Panc1 (cell line): ENCODE results near the gene WDR77. TPM values are rescaled to one million over a fixed set of nuclear protein-coding genes. Genes with fewer than 3 reads are reported as not detected.

Experiments used
- ATAC-seq: fragments of 200-7000 bp; cut with Tn5 transposase; 2 replicates; pipeline ENCODE4 v1.9.1; 2020; ENCODE audit warnings: mild to moderate bottlenecking, moderate library complexity
- BruUV-seq: library from RNA; stranded (reverse); fragments of 400-500 nt; replicated peaks from 2 replicates; lab custom pipeline; 2021; lab: Mats Ljungman, UMichigan
- CTCF ChIA-PET: fragments of 300-600 bp; sonication (Branson Sonifier 250); formaldehyde crosslinking; loops from one replicate; lab custom pipeline; 2022; ENCODE audit warnings: antibody characterized with exemption; lab: Charles Lee
- POLR2A ChIA-PET: fragments of 300-600 bp; sonication (Branson Sonifier 250); formaldehyde crosslinking; loops from one replicate; lab custom pipeline; 2022; ENCODE audit warnings: antibody characterized with exemption; lab: Charles Lee
- DNase-seq: peaks from one replicate; pipeline ENCODE4 v3.0.0-alpha.2; 2010; ENCODE audit warnings: low read depth, low spot score
- H3K27ac ChIP-seq: 2 replicates; pipeline ENCODE4 v1.5.1; 2011; ENCODE audit warnings: mild to moderate bottlenecking, low read length, inconsistent platforms
- H3K27me3 ChIP-seq: fragments of 200-500 bp; sonication (Bioruptor generic); 2 replicates; pipeline ENCODE4 v1.6.0; 2014; ENCODE audit warnings: low read length, inconsistent platforms; ENCODE audit not compliant: control insufficient read depth, insufficient read depth
- H3K36me3 ChIP-seq: fragments of 200-500 bp; sonication (Bioruptor generic); 2 replicates; pipeline ENCODE4 v1.5.1; 2014; ENCODE audit warnings: inconsistent platforms, mild to moderate bottlenecking, low read length, moderate library complexity; ENCODE audit not compliant: control insufficient read depth, insufficient read depth
- H3K4me1 ChIP-seq: 2 replicates; pipeline ENCODE4 v1.5.1; 2011; ENCODE audit warnings: inconsistent platforms, mild to moderate bottlenecking, low read length, moderate library complexity; ENCODE audit not compliant: control insufficient read depth, insufficient read depth
- H3K4me3 ChIP-seq, 2 experiments: 2 replicates each; pipeline ENCODE4 v1.5.1; 2011 to 2012; ENCODE audit warnings: low read depth in 2 of 2, low read length in 2 of 2, mild to moderate bottlenecking in 2 of 2, inconsistent platforms in 1 of 2, moderate library complexity in 1 of 2
- H3K9me3 ChIP-seq: fragments of 200-500 bp; sonication (Bioruptor generic); 2 replicates; pipeline ENCODE4 v1.5.1; 2014; ENCODE audit warnings: low read depth, mild to moderate bottlenecking, inconsistent platforms, low read length, moderate library complexity; ENCODE audit not compliant: control insufficient read depth, insufficient read depth
- CTCF ChIP-seq: fragments of 450-650 bp; IDR thresholded peaks from 2 replicates; pipeline ENCODE4 v1.5.1; 2017; ENCODE audit warnings: mild to moderate bottlenecking
- POLR2AphosphoS5 ChIP-seq: IDR thresholded peaks from 2 replicates; pipeline ENCODE4 v1.6.1; 2012; ENCODE audit warnings: mild to moderate bottlenecking, low read depth, low read length, moderate library complexity
- SIN3A ChIP-seq: IDR thresholded peaks from 2 replicates; pipeline ENCODE4 v1.6.1; 2012; ENCODE audit warnings: low read depth, mild to moderate bottlenecking, low read length, moderate library complexity, borderline replicate concordance; ENCODE audit not compliant: insufficient read depth
- TCF7L2 ChIP-seq: IDR thresholded peaks from 2 replicates; pipeline ENCODE4 v1.6.1; 2011; ENCODE audit warnings: mild to moderate bottlenecking, low read depth, low read length, inconsistent platforms
- in situ Hi-C: cut with HindIII; loops from 2 replicates; pipeline ENCODE4 v1.10.0; 2016; ENCODE audit warnings: low sequenced_read_pairs, low pct_unique_long_range_greater_than_20kb
- intact Hi-C: fragments of 100-400 bp; cut with micrococcal nuclease; formaldehyde crosslinking; loops from one replicate; pipeline ENCODE4 v1.10.0; 2022; ENCODE audit not compliant: unreplicated experiment
- total RNA-seq: library from RNA; stranded (reverse); gene quantifications from one replicate; pipeline ENCODE4 v1.2.1, GENCODE V29; 2021; ENCODE audit not compliant: unreplicated experiment
- TF ChIP-seq, protein P1 (sequence below), 2 experiments: IDR thresholded peaks; 2 replicates each; pipeline ENCODE4 v1.6.1; 2011 to 2012; ENCODE audit warnings: low read depth in 2 of 2, control low read depth in 1 of 2, low read length in 1 of 2, mild to moderate bottlenecking in 1 of 2, moderate library complexity in 1 of 2; ENCODE audit not compliant: insufficient read depth in 1 of 2

The WDR77 gene
- total RNA-seq, 1 experiment from 2014 or later: 49.9 TPM

GRCh38 chr1:111420377-111420776 lies 28.7 kb downstream of the WDR77 start:
- intact Hi-C loops (no loop called here), in situ Hi-C loops (no loop called here)
- Histone ChIP-seq H3K27ac (no peak overlapping the region), H3K9me3 (no peaks in the 10 kb centered on the region), H3K4me1 (no peaks in the 10 kb centered on the region), H3K27me3 (no peaks in the 10 kb centered on the region), H3K4me3 (no peak overlapping the region), H3K36me3 (no peaks in the 10 kb centered on the region)
- ChIA-PET CTCF (no interaction called here), POLR2A (no interaction called here)
- no peak for ATAC-seq
- DNase-seq: no peak
- TF ChIP-seq TCF7L2: no peak
- no peak for TF ChIP-seq POLR2AphosphoS5
- no peak for TF ChIP-seq CTCF
- TF ChIP-seq, protein P1, sequence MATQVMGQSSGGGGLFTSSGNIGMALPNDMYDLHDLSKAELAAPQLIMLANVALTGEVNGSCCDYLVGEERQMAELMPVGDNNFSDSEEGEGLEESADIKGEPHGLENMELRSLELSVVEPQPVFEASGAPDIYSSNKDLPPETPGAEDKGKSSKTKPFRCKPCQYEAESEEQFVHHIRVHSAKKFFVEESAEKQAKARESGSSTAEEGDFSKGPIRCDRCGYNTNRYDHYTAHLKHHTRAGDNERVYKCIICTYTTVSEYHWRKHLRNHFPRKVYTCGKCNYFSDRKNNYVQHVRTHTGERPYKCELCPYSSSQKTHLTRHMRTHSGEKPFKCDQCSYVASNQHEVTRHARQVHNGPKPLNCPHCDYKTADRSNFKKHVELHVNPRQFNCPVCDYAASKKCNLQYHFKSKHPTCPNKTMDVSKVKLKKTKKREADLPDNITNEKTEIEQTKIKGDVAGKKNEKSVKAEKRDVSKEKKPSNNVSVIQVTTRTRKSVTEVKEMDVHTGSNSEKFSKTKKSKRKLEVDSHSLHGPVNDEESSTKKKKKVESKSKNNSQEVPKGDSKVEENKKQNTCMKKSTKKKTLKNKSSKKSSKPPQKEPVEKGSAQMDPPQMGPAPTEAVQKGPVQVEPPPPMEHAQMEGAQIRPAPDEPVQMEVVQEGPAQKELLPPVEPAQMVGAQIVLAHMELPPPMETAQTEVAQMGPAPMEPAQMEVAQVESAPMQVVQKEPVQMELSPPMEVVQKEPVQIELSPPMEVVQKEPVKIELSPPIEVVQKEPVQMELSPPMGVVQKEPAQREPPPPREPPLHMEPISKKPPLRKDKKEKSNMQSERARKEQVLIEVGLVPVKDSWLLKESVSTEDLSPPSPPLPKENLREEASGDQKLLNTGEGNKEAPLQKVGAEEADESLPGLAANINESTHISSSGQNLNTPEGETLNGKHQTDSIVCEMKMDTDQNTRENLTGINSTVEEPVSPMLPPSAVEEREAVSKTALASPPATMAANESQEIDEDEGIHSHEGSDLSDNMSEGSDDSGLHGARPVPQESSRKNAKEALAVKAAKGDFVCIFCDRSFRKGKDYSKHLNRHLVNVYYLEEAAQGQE (IDR thresholded peaks at IDR 0.05; ENCODE audit: insufficient read depth in 1 of 2, low read depth in 2 of 2, low read length in 1 of 2): no peak
- no peak for TF ChIP-seq SIN3A
- no TSS peak for BruUV-seq

- no peaks in the 10 kb centered on the region for H3K27me3 ChIP-seq
- no peaks in the 10 kb centered on the region for H3K4me1 ChIP-seq
- BruUV-seq: no TSS peak
- no peak overlapping the region for H3K27ac ChIP-seq
- ATAC-seq (no peak), DNase-seq (no peak)
- H3K9me3 ChIP-seq: no peaks in the 10 kb centered on the region
- in situ Hi-C loops (no loop called here), intact Hi-C loops (no loop called here)
- CTCF ChIA-PET: no interaction called here
- POLR2A ChIA-PET: no interaction called here
- H3K4me3 ChIP-seq: no peak overlapping the region
- TF ChIP-seq POLR2AphosphoS5 (no peak), CTCF (no peak), TCF7L2 (no peak), SIN3A (no peak)
- TF ChIP-seq, protein P1 (IDR thresholded peaks at IDR 0.05; ENCODE audit: insufficient read depth in 1 of 2, low read depth in 2 of 2, low read length in 1 of 2): no peak
- H3K36me3 ChIP-seq: no peaks in the 10 kb centered on the region
Observed at GRCh38 chr1:111419037-111419436, 30.0 kb downstream of the WDR77 start.
